Liver (tissue), 9 donors: Measurements from ENCODE around the gene FCHSD1. TPM values are rescaled to one million over a fixed set of nuclear protein-coding genes. Genes with fewer than 3 reads are reported as not detected.

Experiments
- DNase-seq: peaks from one replicate; pipeline ENCODE4 v3.0.0-alpha.2; 2017; ENCODE audit warnings: low spot score
- H3K27ac ChIP-seq, 2 donors: one replicate each; pipeline ENCODE4 v1.7.0; 2013; ENCODE audit warnings: inconsistent platforms in 2 of 2, low read length in 2 of 2, control low read depth in 1 of 2, low read depth in 1 of 2, mild to moderate bottlenecking in 1 of 2
- H3K27me3 ChIP-seq, 4 donors: one replicate each; pipeline versions ENCODE4 v1.6.1 to v1.7.0; 2013; ENCODE audit warnings: low read length in 3 of 4, inconsistent platforms in 1 of 4, mild to moderate bottlenecking in 1 of 4, moderate library complexity in 1 of 4; ENCODE audit not compliant: control insufficient read depth in 4 of 4, insufficient read depth in 4 of 4
- H3K36me3 ChIP-seq, 4 donors: one replicate each; pipeline versions ENCODE4 v1.6.1 to v1.7.0; 2013; ENCODE audit warnings: low read length in 3 of 4, mild to moderate bottlenecking in 3 of 4, low read depth in 1 of 4, moderate library complexity in 1 of 4; ENCODE audit not compliant: control insufficient read depth in 4 of 4, insufficient read depth in 3 of 4
- H3K4me1 ChIP-seq, 4 donors: one replicate each; pipeline versions ENCODE4 v1.6.1 to v1.7.0; 2013; ENCODE audit warnings: low read length in 3 of 4, mild to moderate bottlenecking in 3 of 4, moderate library complexity in 1 of 4; ENCODE audit not compliant: control insufficient read depth in 4 of 4, insufficient read depth in 4 of 4
- H3K4me3 ChIP-seq, 3 donors: one replicate each; pipeline versions ENCODE4 v1.6.1 to v1.7.0; 2013; ENCODE audit warnings: low read length in 3 of 3, control low read depth in 1 of 3, low read depth in 1 of 3, mild to moderate bottlenecking in 1 of 3
- H3K9ac ChIP-seq, 2 donors: one replicate each; pipeline ENCODE4 v1.7.0; 2013; ENCODE audit warnings: low read length in 2 of 2, mild to moderate bottlenecking in 2 of 2, moderate library complexity in 2 of 2, control low read depth in 1 of 2, low read depth in 1 of 2
- H3K9me3 ChIP-seq, 4 donors: one replicate each; pipeline versions ENCODE4 v1.6.1 to v1.7.0; 2013; ENCODE audit warnings: low read length in 3 of 4; ENCODE audit not compliant: control insufficient read depth in 4 of 4
- EGR1 ChIP-seq, 2 donors: IDR thresholded peaks; 2 replicates each; pipeline ENCODE4 v1.6.1; 2016 to 2018; ENCODE audit warnings: antibody characterized with exemption in 2 of 2, low read depth in 2 of 2
- FOXA1 ChIP-seq: IDR thresholded peaks from 2 replicates; pipeline ENCODE4 v1.6.1; 2016; ENCODE audit warnings: antibody characterized with exemption
- FOXA2 ChIP-seq: IDR thresholded peaks from 2 replicates; pipeline ENCODE4 v1.6.1; 2016; ENCODE audit warnings: antibody characterized with exemption
- GABPA ChIP-seq, 2 donors: IDR thresholded peaks in 1 of 2; conservative IDR thresholded peaks in 1 of 2; 2 replicates each; pipeline ENCODE4 v1.6.1; 2016; ENCODE audit warnings: antibody characterized with exemption in 2 of 2, mild to moderate bottlenecking in 1 of 2, moderate library complexity in 1 of 2
- HNF4A ChIP-seq, 2 donors: conservative IDR thresholded peaks; 2 replicates each; pipeline ENCODE4 v1.6.1; 2016; ENCODE audit warnings: antibody characterized with exemption in 2 of 2, mild to moderate bottlenecking in 2 of 2
- HNF4G ChIP-seq: IDR thresholded peaks from 2 replicates; pipeline ENCODE4 v1.6.1; 2016; ENCODE audit warnings: antibody characterized with exemption
- JUND ChIP-seq, 2 donors: IDR thresholded peaks; 2 replicates each; pipeline ENCODE4 v1.6.1; 2016; ENCODE audit warnings: antibody characterized with exemption in 2 of 2
- NR2F2 ChIP-seq: IDR thresholded peaks from 2 replicates; pipeline ENCODE4 v1.6.1; 2016; ENCODE audit warnings: antibody characterized with exemption
- RAD21 ChIP-seq, 2 donors: IDR thresholded peaks; 2 replicates each; pipeline ENCODE4 v1.6.1; 2016; ENCODE audit warnings: antibody characterized with exemption in 2 of 2, mild to moderate bottlenecking in 2 of 2
- RXRA ChIP-seq, 2 donors: IDR thresholded peaks; 2 replicates each; pipeline ENCODE4 v1.6.1; 2017 to 2018; ENCODE audit warnings: antibody characterized with exemption in 2 of 2, mild to moderate bottlenecking in 1 of 2
- SP1 ChIP-seq: IDR thresholded peaks from 2 replicates; pipeline ENCODE4 v1.6.1; 2018; ENCODE audit warnings: antibody characterized with exemption, mild to moderate bottlenecking
- TAF1 ChIP-seq: conservative IDR thresholded peaks from 2 replicates; pipeline ENCODE4 v1.6.1; 2016; ENCODE audit warnings: antibody characterized with exemption, mild to moderate bottlenecking
- YY1 ChIP-seq: IDR thresholded peaks from 2 replicates; pipeline ENCODE4 v1.6.1; 2016; ENCODE audit warnings: antibody characterized with exemption, mild to moderate bottlenecking
- polyA plus RNA-seq, 2 donors: library from polyadenylated mRNA; stranded (reverse) in 1 of 2; unstranded in 1 of 2; fragments of 200-250 nt in 1 of 2; fragments of >200 nt in 1 of 2; fragmentation: Nextera tagmentation in 1 of 2; extraction: Ambion mirVana in 1 of 2; gene quantifications; one replicate each; pipeline versions ENCODE4 v1.2.1 to v1.2.3, GENCODE V29; 2013 to 2015
- total RNA-seq, 2 donors: library from RNA; depleted of rRNA; stranded (reverse); fragments of >200 nt; gene quantifications; one replicate each; pipeline ENCODE4 v1.2.3, GENCODE V29; 2014
- TF ChIP-seq, protein P1 (sequence below): IDR thresholded peaks from 2 replicates; pipeline ENCODE4 v1.6.1; 2016; ENCODE audit warnings: antibody characterized with exemption
- TF ChIP-seq, protein P2 (sequence below): fragments of 150-350 bp; IDR thresholded peaks from 2 replicates; pipeline ENCODE4 v1.5.1; 2017; ENCODE audit warnings: improper control_type of control experiment, low read depth, low read length; ENCODE audit not compliant: missing input control
- TF ChIP-seq, protein P3 (sequence below): IDR thresholded peaks from 2 replicates; pipeline ENCODE4 v1.6.1; 2016; ENCODE audit warnings: antibody characterized with exemption
- TF ChIP-seq, protein P4 (sequence below): IDR thresholded peaks from 2 replicates; pipeline ENCODE4 v1.6.1; 2016; ENCODE audit warnings: antibody characterized with exemption, mild to moderate bottlenecking
- TF ChIP-seq, protein P5 (sequence below): IDR thresholded peaks from 2 replicates; pipeline ENCODE4 v1.6.1; 2016; ENCODE audit warnings: antibody characterized with exemption
- donor health status: healthy.
- donor health status: healthy.
- donor health status: healthy.
- donor health status: healthy.
- donor health status: healthy.

FCHSD1 gene
- total and polyA plus RNA-seq, 4 donors = 1.3 to 6.4 (median 2.2) TPM

DNA sequence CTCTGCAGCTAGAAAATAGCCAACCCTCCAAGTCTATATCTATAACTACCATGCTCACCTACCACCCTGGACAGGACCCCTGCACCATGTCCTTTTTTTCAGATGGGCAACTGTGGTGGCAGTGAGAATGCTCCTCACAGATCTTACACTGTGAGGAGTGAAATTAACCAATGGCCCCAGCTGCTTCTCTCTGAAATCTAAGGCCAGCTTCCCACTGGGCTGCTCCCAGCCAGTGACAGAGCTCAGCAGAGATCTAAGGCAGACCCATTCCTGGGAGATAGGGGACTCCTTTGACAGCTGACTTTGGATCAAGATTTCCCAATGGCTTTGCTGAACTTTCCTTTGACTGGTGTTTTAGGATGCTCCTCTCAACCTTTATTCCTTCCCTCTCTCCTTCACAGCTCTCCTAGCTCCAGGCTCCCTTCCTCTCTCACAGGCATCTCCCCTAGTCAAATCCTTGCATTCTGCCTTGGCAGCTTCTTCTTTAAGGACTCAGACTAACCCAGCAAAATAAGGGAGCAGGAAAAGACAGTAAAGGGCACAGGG, 32.5 kb upstream of the FCHSD1 start:
- H3K9me3 ChIP-seq = no peaks in the 10 kb centered on the region
- H3K36me3 ChIP-seq = no peaks in the 10 kb centered on the region
- H3K27me3 ChIP-seq = no peaks in the 10 kb centered on the region
- TF ChIP-seq, protein P1, sequence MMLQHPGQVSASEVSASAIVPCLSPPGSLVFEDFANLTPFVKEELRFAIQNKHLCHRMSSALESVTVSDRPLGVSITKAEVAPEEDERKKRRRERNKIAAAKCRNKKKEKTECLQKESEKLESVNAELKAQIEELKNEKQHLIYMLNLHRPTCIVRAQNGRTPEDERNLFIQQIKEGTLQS = no peak
- TF ChIP-seq, protein P2, sequence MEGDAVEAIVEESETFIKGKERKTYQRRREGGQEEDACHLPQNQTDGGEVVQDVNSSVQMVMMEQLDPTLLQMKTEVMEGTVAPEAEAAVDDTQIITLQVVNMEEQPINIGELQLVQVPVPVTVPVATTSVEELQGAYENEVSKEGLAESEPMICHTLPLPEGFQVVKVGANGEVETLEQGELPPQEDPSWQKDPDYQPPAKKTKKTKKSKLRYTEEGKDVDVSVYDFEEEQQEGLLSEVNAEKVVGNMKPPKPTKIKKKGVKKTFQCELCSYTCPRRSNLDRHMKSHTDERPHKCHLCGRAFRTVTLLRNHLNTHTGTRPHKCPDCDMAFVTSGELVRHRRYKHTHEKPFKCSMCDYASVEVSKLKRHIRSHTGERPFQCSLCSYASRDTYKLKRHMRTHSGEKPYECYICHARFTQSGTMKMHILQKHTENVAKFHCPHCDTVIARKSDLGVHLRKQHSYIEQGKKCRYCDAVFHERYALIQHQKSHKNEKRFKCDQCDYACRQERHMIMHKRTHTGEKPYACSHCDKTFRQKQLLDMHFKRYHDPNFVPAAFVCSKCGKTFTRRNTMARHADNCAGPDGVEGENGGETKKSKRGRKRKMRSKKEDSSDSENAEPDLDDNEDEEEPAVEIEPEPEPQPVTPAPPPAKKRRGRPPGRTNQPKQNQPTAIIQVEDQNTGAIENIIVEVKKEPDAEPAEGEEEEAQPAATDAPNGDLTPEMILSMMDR = no peak
- TF ChIP-seq RAD21 (IDR thresholded peaks at IDR 0.05) (no peak), HNF4G (no peak), SP1 (no peak), YY1 (no peak), EGR1 (IDR thresholded peaks at IDR 0.05; ENCODE audit: low read depth in 2 of 2) (no peak), JUND (IDR thresholded peaks at IDR 0.05) (no peak), TAF1 (no peak), HNF4A (conservative IDR thresholded peaks at IDR 0.05) (no peak), FOXA1 (no peak), NR2F2 (no peak), GABPA (IDR thresholded peaks at IDR 0.05 in 1 of 2, conservative IDR thresholded peaks at IDR 0.05 in 1 of 2) (no peak), FOXA2 (no peak), RXRA (IDR thresholded peaks at IDR 0.05) (no peak)
- TF ChIP-seq, protein P3, sequence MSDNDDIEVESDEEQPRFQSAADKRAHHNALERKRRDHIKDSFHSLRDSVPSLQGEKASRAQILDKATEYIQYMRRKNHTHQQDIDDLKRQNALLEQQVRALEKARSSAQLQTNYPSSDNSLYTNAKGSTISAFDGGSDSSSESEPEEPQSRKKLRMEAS = no peak
- TF ChIP-seq, protein P4, sequence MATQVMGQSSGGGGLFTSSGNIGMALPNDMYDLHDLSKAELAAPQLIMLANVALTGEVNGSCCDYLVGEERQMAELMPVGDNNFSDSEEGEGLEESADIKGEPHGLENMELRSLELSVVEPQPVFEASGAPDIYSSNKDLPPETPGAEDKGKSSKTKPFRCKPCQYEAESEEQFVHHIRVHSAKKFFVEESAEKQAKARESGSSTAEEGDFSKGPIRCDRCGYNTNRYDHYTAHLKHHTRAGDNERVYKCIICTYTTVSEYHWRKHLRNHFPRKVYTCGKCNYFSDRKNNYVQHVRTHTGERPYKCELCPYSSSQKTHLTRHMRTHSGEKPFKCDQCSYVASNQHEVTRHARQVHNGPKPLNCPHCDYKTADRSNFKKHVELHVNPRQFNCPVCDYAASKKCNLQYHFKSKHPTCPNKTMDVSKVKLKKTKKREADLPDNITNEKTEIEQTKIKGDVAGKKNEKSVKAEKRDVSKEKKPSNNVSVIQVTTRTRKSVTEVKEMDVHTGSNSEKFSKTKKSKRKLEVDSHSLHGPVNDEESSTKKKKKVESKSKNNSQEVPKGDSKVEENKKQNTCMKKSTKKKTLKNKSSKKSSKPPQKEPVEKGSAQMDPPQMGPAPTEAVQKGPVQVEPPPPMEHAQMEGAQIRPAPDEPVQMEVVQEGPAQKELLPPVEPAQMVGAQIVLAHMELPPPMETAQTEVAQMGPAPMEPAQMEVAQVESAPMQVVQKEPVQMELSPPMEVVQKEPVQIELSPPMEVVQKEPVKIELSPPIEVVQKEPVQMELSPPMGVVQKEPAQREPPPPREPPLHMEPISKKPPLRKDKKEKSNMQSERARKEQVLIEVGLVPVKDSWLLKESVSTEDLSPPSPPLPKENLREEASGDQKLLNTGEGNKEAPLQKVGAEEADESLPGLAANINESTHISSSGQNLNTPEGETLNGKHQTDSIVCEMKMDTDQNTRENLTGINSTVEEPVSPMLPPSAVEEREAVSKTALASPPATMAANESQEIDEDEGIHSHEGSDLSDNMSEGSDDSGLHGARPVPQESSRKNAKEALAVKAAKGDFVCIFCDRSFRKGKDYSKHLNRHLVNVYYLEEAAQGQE = no peak
- TF ChIP-seq, protein P5, sequence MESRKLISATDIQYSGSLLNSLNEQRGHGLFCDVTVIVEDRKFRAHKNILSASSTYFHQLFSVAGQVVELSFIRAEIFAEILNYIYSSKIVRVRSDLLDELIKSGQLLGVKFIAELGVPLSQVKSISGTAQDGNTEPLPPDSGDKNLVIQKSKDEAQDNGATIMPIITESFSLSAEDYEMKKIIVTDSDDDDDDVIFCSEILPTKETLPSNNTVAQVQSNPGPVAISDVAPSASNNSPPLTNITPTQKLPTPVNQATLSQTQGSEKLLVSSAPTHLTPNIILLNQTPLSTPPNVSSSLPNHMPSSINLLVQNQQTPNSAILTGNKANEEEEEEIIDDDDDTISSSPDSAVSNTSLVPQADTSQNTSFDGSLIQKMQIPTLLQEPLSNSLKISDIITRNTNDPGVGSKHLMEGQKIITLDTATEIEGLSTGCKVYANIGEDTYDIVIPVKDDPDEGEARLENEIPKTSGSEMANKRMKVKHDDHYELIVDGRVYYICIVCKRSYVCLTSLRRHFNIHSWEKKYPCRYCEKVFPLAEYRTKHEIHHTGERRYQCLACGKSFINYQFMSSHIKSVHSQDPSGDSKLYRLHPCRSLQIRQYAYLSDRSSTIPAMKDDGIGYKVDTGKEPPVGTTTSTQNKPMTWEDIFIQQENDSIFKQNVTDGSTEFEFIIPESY = no peak
- peaks cover 2 to 13% (median 5%) of the 10 kb centered on the region in 4 donors for H3K4me1 ChIP-seq
- H3K27ac ChIP-seq = no peak overlapping the region
- no peak for DNase-seq
- H3K9ac ChIP-seq = no peak overlapping the region
- H3K4me3 ChIP-seq = no peak overlapping the region
